ENCODE measurements around the gene BCL2L1. TPM values are rescaled to one million over a fixed set of nuclear protein-coding genes. Genes with fewer than 3 reads are reported as not detected.

BCL2L1 gene
- total RNA-seq, 6 donors from 2014 or later: 131 to 245 (median 182) TPM

DNA sequence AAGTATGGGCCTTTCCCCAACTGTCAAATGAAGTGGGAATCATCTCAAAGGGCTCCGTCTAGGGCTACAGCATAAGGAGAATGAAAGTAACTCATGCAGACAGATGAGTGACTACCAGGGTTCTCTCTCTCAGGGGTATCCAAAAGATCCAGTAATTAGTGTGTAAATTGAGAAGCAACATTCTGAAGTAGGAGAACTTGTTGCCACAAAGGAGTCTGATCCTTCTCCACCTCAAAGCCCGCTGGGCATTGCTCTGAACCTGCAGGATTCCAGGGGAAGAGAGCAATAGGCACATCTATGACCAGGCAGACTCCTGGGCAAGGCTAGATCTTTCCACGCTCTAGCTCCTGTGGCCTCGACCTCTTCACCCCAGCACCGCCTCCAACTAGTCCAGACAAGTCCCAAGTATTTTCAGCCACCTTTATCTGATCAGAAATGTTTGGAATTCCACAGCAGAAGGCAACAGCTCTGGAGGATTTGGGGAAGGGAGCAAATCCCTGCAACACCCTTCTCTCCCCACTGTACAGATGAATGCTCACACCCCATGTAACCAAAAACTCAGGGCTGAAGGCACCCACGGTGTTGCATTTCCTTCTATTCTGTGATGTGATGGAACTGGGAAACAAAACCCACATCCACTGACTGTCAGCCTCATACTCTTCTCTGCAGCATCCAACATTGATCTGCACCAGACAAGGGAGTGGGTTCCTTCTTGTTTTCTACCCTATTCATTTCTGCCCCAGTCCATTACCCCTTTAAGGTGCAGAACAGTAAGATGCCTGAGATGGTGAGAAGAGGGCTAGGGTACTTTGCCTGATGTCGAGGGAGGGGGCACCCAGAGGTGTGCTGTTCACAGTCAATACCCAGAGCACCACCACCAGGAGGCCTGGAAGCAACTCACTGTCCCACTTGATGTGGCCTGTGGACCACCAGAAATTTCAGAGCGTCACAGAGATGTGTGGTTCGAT is 44.0 kb downstream of the BCL2L1 start:
- Histone ChIP-seq H3K27ac (peak overlapping the region; percentile 42 to 90 (median 68)), H3K27me3 (no peaks in the 10 kb centered on the region), H3K36me3 (peaks cover 0 to 53% (median 12%) of the 10 kb centered on the region in 4 donors), H3K4me1 (peaks cover 81 to 98% (median 92%) of the 10 kb centered on the region in 4 donors), H3K4me3 (no peak overlapping the region), H3K9me3 (no peaks in the 10 kb centered on the region)
- TF ChIP-seq POLR2AphosphoS5 (IDR thresholded peaks at IDR 0.05): no peak
- TF ChIP-seq POLR2A (IDR thresholded peaks at IDR 0.05): no peak
- TF ChIP-seq, protein P1, sequence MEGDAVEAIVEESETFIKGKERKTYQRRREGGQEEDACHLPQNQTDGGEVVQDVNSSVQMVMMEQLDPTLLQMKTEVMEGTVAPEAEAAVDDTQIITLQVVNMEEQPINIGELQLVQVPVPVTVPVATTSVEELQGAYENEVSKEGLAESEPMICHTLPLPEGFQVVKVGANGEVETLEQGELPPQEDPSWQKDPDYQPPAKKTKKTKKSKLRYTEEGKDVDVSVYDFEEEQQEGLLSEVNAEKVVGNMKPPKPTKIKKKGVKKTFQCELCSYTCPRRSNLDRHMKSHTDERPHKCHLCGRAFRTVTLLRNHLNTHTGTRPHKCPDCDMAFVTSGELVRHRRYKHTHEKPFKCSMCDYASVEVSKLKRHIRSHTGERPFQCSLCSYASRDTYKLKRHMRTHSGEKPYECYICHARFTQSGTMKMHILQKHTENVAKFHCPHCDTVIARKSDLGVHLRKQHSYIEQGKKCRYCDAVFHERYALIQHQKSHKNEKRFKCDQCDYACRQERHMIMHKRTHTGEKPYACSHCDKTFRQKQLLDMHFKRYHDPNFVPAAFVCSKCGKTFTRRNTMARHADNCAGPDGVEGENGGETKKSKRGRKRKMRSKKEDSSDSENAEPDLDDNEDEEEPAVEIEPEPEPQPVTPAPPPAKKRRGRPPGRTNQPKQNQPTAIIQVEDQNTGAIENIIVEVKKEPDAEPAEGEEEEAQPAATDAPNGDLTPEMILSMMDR (IDR thresholded peaks at IDR 0.05): no peak
- no peak for TF ChIP-seq EP300 (IDR thresholded peaks at IDR 0.05)
- WGBS, 2 donors: 69 to 78% methylated on average over 5 to 9 of the region's 9 CpGs
- DNase-seq: no peak
- no peak for ATAC-seq (ENCODE audit: low FRiP score in 2 of 2)

DNA sequence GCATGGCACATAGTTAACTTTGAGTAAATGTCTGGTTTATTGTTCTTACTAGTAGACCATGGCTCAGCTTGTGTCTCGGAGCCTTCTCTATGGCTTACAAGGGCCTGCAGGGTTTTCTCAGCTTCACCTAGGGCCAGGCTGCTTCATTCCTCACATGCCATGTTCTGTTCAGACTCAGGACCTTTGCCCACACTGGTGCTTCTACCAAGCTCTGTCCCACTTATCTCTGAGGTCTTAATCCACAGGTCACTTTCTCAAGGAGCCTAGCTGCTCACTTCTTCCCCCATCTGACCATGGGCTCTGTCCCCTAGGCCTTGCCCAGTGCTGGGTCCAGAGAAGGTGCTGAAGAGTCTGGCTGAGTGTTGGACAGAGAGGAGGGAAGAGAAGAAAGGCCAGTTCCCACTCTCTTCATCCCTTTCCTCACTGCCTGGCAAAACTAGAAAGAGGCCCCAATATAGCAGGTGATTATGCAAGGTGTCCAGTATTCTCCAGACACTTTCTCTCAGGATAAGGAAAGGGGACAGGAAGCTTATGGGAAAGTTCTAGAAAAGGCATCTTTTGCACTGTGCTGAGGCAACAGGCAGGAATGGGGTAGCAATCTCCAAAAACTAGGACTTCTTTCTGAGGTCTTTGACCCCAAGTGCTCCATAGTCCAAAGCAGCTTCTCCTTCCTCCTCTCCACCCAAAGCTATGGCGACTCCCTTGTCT is 45.0 kb downstream of the BCL2L1 start:
- Histone ChIP-seq H3K4me1 (peaks cover 81 to 100% (median 94%) of the 10 kb centered on the region in 4 donors), H3K4me3 (no peak overlapping the region)
- ATAC-seq (ENCODE audit: low FRiP score in 2 of 2): no peak

DNA sequence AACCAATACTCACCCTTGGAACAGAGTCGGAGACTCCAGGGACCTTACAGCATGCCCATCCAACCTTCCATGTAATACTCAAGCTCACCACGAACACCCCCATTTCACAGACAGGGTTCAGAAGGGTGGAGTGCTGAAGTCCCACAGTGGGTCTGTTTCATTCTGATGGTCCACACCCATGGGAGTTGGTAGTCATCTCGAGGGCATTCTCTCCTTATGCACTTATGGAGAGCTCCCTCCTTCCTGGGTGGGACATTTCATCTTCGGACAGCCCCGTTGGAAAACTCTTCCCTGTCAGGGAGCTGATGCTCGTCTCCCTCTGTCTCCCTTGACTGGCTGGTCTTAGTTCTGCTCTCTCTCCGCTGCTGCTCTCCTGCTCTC is 46.1 kb downstream of the BCL2L1 start:
- peaks cover 0 to 62% (median 12%) of the 10 kb centered on the region in 4 donors for H3K36me3 ChIP-seq
- no peaks in the 10 kb centered on the region for H3K9me3 ChIP-seq
- H3K27me3 ChIP-seq: no peaks in the 10 kb centered on the region
- ATAC-seq (ENCODE audit: low FRiP score in 2 of 2) (no peak), DNase-seq (no peak)
- no peak overlapping the region for H3K4me3 ChIP-seq
- WGBS, 2 donors: 82 to 84% methylated on average over 7 of the region's 7 CpGs
- H3K4me1 ChIP-seq: peaks cover 80 to 99% (median 96%) of the 10 kb centered on the region in 4 donors
- peak overlapping the region; percentile 74 to 90 (median 88) for H3K27ac ChIP-seq
- TF ChIP-seq, protein P1 (IDR thresholded peaks at IDR 0.05): no peak
- TF ChIP-seq POLR2A (IDR thresholded peaks at IDR 0.05) (no peak), EP300 (IDR thresholded peaks at IDR 0.05) (no peak), POLR2AphosphoS5 (IDR thresholded peaks at IDR 0.05) (no peak)

More for the DNA sequence above, 45.0 kb downstream of the BCL2L1 start:
- 89 to 94% methylated on average over 2 of the region's 2 CpGs for WGBS, 2 donors
- no peaks in the 10 kb centered on the region for H3K9me3 ChIP-seq
- H3K36me3 ChIP-seq: peaks cover 0 to 59% (median 12%) of the 10 kb centered on the region in 4 donors
- H3K27ac ChIP-seq: peak overlapping the region; percentile 42 to 90 (median 68)
- no peak for TF ChIP-seq POLR2A (IDR thresholded peaks at IDR 0.05)
- no peak for TF ChIP-seq POLR2AphosphoS5 (IDR thresholded peaks at IDR 0.05)
- TF ChIP-seq, protein P1 (IDR thresholded peaks at IDR 0.05): no peak
- TF ChIP-seq EP300 (IDR thresholded peaks at IDR 0.05): no peak
- DNase-seq: no peak
- H3K27me3 ChIP-seq: no peaks in the 10 kb centered on the region

DNA sequence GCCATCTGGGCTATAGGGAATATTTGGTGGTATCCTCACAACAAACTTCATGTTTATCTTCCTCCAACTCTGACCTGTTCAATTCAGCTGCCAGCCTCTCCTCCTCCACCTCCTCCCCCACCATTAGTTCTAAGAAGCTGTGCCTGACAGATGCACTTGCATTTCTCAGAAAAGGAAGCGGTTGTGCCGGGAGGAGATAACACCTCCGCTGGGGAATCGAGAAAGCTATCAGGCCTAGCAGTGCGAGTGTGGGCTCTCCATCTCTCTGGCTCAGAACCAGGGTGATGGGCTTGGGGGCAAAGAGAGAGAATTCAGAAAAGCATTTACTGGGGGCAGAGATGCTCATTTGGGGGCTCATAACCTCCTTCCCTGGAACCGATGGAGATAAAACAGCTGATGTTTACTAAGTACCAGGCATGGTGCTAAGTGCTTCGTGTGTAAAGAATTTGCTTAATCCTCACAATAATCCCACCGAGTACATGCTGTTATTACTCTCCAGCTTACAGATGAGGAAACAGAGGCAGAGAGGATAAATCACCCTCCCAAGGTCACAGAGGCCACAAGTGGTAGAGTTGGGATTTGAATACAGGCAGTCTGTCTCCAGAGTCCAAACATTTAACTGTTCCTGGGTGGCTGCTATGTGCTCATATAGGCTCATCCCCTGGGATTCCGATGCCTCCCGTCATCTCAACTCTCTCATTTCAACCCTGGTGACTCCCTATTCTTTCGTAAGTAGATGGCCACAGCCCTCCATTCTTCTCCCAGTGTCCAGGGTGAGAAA is 46.6 kb downstream of the BCL2L1 start:
- H3K36me3 ChIP-seq: peaks cover 0 to 56% (median 12%) of the 10 kb centered on the region in 4 donors
- H3K27ac ChIP-seq: peak overlapping the region; percentile 74 to 90 (median 88)
- H3K4me3 ChIP-seq: peak overlapping the region in 2 of 4 donors; percentile 14 to 23
- peak in 1 of 2 donors; percentile 46 for DNase-seq
- 46 to 47% methylated on average over 11 of the region's 11 CpGs for WGBS, 2 donors
- TF ChIP-seq POLR2A (IDR thresholded peaks at IDR 0.05) (peak in 1 of 4 donors; percentile 9), POLR2AphosphoS5 (IDR thresholded peaks at IDR 0.05) (peak; percentile 44 to 47), EP300 (IDR thresholded peaks at IDR 0.05) (peak in 2 of 4 donors; percentile 32 to 46)
- TF ChIP-seq, protein P1 (IDR thresholded peaks at IDR 0.05): no peak
- peaks cover 86 to 100% (median 98%) of the 10 kb centered on the region in 4 donors for H3K4me1 ChIP-seq
- H3K27me3 ChIP-seq: no peaks in the 10 kb centered on the region
- peak; percentile 5 to 52 for ATAC-seq (ENCODE audit: low FRiP score in 2 of 2)
- no peaks in the 10 kb centered on the region for H3K9me3 ChIP-seq

Data from upper lobe of left lung (tissue), 6 donors.